Measurements from ENCODE around the gene TSPO.

Gene TSPO

DNA sequence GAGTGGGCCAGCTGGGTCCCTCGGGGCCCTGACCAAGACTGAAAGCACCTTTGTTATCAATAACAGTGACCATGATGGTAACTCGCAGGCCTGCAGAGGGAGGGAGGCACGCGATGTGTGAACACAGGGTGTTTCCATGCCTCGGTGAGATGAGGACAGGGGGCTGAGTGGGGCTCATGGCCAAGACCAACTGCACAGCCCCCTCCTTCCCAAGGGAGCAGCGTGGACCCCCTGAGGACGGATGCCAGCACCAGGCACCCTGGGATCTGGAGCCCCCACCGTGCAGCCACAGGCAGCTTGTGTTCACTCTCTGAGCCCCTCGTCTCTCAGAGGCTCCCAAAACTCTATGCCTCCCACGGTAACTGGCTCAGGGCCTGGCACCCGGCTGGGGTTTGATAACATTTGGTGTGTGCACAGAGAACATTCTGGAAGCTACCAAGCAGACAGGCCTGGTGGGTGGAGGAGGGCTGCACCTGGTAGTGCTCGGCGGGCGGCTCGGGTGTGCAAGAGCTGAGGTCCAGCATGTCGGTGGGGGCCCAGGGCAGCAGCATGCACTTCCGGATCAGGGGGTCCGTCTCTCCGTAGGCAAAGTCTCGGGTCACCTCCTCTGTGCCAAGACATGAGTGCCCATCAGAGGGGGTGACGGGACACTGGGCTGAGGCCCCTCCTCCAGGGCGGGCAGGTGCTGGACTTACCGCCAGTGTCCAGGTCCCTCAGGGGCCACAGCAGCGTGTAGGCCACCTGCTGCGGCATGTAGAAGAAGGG is 28.0 kb downstream of the TSPO start:
- DNase-seq (ENCODE audit: low spot score): no peak

DNA sequence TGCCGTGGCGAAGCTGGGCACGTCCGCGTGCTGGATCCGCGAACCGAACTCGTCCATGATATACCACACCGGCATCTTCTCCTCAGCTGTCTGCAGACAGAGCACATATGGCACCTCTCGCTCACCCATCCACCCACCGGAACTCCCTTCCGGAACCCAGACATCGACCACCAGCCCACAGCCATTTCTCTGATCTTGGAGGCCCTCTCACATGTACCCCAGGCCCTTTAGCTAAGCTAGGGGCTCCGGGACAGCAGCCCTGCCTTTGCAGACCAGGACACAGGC is 28.5 kb downstream of the TSPO start:
- no peak for DNase-seq (ENCODE audit: low spot score)

DNA sequence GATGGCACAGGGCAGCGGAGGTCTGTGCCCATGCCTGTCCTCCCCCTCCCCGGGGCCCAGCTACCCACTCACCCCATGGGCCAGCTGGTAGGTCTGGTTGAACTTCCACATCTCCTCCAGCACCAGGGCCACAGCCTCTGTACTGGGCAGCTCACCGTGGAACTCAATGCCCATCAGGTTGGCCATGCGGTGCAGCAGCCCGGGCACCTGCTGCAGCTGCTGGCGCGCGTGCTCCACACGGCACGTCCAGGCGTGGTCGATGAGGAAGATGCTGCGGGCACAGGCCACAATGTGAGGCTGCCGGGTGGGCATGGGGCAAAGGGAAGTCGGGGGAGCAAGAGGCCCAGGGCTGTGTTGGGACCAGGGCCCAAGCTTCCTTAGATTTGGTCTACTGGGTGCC is 29.3 kb downstream of the TSPO start:
- no peak for DNase-seq (ENCODE audit: low spot score)

DNA sequence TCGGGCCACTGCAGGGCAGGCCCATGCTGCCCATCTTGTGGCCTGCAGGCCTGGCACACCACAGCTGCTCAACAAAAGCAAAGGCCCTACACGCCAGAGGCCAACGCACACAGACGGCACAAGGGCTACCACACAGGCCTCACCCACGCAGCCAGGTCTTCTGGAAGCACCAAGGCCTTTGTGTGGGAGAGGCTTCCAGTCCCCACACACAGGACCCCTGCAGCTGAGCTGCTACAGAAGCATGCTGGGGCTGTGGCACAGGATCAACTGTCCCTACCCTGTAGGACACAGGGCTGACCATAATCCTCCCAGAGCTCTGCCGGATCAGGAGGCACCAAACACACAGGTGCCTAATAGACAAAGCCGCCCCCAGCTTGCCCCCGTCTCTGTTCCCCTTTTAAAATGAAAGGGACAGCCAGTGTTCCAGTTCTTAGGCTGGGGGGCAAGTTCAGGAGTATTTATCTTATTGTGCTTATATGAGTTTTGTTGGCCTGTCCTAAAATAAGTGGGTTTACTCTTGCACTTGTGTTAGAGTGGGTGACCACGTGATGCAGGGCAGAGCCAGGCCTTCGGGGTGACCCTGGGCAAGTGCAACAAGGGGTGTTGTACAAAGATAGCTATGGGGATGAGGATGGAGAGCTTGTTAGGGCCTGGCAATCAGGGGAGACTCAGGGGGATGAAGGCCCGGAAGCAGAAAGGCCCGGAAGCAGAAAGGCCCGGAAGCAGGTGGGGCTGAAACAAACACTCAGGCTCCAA is 30.1 kb downstream of the TSPO start:
- no peak for DNase-seq (ENCODE audit: low spot score)

DNA sequence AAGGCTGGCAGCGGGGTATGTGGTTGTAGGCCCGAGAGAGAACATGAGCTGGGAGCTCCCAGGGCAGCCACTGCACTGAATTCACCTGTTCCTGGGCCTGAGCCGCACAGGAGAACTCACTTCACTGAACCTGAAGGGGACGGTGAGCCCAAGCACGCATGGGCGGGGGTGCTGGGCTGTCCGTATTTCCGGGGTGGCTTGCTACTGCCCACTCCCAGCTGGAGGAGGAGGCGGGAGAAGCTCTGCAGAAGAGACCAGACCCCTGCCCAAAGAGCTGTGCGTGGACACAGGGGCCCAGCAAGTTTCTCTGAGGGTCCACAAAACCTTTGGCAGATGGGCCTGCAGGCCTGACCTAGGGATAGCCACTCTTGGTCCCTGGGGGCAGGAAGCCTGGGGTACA is 30.8 kb downstream of the TSPO start:
- no peak for DNase-seq (ENCODE audit: low spot score)

DNA sequence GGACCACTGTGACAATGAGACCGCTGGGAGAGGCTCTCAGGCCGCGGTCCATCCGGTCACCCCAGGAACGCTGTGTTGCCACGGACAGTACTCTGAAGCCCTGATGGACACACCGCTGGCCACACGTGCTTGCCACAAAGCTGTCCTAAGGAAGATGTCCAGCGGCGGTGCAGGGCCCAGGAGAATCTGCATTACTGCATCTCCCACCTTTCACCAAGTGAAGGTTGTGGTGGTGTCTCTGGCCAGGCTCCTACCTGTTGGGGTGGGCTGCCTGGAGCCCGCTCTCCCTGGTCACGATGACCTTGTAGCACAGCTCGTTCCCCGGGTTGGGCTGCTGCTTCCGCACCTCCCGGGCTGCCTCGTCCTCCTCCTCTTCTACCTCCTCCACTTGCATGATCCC is 31.4 kb downstream of the TSPO start:
- no peak for DNase-seq (ENCODE audit: low spot score)

DNA sequence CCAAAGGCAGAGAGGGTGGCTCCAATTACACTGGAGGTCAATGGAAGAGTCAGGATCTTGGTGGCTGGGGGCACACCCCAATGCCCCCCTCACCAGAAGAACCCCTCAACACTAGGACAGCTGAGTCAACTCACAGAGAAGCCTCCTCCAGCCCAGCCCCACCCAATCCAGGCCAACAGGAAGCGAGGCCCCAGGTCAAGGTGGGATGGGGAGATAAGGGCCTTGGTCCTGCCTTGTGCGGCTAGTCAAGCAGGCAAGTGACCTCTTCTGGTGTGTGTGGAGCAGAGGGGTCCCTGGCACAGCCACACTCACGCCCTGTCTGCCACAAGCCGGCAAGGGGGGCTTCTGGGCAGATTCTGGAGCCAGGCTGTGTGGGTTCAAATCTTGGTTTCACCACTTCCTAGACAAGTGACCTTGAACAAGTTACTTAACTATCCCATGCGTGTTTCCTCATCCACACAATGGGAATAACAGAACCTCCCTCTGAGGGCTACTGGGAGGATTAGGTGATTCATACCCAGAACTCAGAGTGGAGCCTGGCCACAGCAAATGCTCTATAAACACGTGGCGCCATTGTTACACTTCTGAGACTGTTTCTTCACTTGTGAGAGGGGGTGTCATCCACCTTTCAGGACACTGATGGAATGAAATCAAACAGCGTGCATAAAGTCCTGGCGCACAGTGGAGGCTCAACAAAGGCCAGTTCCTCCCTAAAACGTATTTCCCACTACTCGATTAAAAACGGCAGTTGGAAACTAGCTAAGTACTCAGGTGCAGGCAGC is 32.3 kb downstream of the TSPO start:
- no peak for DNase-seq (ENCODE audit: low spot score)

DNA sequence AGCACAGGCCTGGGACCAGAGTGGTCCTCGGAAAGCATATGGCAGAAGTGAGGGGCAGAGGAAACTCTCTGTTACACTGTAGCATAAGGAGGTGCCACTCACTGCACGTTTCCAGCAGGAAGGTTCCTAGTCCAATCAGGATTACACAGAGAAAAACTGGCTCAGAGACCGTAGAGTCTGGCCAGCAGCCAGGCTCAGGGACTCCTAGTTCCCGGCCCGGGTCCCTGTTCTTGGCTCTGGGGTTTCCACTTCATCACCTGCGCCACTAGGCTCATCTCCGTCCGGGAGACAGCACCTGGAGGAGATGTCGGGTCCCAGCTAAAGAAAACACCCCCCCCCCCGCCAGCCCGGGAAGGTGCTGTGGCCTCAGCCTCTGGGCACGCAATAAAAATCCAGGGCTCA is 34.5 kb downstream of the TSPO start:
- DNase-seq (ENCODE audit: low spot score): peak; percentile 33

DNA sequence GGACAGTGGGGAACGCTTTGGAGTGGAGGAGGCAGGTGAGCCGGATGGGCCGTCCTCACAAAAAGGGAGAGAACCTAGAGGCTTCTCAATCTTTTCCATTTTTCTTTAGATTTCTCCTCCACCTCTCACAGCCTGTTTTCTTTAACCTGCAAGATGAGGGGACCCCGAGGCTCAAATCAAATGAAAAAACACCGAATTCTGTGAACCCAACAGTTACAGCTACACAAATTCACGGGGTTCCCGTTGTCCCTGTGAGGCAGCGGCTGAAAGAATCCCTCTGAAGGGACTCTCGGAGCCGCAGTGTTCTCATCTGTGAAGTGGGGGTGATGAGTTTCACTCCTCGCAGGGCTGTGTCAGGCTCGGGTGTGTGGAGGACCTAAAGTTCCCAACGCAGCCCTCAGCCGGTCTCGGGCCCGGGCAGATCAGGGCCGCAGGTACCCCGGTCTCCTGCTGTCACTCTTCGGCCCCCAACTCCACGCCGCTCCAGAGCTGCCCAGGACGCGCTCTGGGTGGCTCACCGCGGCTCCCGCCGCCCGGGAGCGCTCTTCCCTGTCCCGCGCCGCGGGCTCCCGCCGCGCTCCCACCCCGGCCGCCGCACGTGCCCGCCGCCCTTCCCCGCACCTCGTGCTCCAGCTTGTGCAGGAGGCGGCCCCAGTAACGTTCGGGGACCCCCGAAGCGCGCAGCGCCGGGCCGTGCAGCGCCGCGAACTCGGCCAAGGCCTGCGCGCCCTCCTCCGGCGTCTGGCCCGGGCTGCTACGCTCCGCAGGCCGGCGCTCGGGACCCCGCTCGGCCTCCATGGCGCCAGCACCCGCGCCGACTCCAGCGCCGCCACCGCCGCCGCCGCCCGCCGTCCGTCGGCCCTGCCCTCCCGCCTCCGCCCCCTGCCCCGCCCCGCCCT is 35.2 kb downstream of the TSPO start, which contains the start of gene TTLL12:
Gene TTLL12 (minus strand): TSS at position 863 of the 899 bp plus-strand sequence. CDS start 65 bp downstream, at position 798.
- peak; percentile 82 for DNase-seq (ENCODE audit: low spot score)

DNA sequence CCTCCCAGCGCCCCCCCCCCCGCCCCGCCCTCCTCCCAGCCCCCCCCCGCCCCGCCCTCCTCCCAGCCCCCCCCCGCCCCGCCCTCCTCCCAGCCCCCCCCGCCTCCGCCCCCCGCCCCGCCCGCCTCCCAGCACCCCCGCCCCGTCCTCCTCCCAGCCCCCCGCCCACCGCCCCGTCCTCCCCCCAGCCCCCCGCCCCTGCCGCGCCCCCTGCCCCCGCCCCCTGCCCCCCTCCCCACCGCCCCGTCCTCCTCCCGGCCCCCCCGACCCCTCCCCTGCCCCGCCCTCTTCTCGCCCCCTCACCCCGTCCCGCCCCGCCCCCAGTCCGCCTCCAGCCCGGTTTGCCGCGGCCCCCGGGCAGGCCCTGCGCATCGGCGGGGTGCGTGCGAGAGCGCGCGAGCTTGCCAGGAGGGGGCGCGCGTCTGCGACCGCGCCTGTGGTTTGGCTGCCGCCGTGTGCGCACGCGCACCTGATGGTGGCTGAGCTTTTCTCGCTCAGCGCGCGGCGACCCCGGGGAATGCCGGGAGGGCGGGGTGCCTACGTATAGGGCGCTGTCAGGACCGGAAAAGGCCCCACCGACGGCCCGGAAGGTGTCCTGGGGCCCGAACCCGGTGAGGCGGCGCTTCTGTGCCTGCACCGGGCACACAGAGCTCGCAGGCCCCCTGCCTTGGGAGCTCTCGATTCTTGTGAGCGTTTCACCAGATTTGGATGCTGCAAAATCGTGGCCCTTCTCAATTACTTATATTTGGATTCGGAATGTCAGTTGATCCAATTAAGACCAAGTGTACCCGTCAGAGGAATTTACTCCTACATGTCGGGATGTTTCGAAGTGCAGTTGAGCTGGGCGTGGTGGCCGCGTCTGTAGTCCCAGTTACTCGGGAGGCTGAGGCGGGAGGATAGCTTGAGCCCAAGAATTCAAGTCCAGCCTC is 36.1 kb downstream of the TSPO start:
- DNase-seq (ENCODE audit: low spot score): peak; percentile 98

DNA sequence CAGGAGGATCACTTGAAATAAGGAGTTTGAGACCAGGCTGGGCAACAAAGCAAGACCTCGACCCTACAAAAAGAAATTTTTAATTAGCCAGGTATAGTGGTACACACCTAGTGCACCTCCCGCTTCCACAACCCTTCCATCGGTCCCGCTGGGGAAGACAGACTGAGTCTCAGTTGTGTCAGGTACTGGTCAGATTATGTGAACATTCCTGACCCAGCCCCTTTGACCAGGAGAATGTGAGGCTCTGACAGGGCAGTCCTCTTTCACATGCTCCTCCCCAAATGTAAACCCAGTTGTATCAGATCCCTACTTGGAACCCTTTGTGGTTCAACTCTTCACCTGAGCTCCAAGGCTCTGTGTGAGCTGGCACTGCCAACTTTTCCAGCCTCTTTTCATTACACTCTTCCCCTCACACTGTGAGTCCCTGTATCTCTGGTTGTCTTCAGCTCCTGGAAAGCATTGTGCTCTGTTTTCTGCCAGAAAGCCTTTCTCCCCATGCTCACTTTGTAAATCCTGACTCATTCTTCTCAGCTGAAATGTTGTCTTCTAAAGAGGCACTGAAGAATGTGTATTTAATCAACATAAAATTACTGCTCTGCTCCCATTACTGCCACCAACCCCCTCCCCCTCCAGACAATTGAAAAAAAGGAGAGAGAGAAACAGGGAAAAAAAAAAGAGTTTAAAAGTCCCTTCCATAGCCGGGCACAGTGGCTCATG is 37.6 kb downstream of the TSPO start:
- peak; percentile 20 for DNase-seq (ENCODE audit: low spot score)

DNA sequence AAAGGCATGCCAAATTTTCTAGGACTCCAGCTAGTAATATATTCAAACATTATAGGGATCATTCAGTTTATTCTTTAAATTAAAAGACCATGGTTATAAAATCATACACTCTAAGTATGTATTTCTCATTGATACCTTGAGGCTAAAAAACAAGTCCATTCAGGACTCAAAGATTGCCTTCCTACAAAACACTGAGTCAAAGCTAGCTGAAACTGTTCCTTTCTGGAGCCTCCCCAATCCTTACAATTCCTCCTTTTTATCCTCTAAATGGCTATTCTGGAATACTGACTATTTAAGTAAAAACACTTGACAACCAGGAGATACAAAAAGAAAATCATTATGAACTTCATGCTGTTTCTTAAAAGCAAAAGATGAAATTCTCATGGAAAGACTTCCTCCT is 40.5 kb downstream of the TSPO start:
- no peak for DNase-seq (ENCODE audit: low spot score)

DNA sequence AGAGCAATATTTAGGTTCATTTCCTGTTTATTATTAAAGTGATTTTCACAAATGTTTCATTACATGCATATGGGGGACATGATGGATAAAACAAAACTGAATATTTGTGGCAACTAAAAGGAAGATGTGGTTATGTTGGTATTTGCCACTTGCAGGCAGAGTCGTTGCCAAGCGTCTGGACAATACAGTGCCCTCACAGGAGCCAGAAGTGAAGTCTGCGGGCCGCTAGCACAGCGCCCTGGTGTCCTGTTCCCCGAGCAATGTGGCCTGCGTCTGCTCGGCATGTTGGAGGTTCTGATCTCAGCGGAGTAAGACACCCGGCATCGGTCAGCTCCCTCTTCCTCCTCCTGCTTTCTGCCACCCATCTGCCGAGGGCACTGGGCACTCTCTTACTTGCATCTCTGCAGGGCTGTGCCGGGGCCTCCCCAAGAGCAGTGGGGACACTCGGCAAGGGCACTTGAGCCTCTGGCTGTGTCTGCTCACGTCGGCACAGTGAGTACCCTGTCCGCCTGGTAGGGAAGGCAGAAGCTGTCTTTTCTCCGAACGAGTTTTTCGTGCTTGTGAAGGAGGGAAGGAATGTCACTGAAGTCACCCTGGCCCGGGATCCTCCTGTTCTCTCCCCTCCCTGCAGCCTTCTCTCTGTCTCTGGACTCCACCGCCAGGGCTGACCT is 46.0 kb downstream of the TSPO start:
- DNase-seq (ENCODE audit: low spot score): peak; percentile 76

DNA sequence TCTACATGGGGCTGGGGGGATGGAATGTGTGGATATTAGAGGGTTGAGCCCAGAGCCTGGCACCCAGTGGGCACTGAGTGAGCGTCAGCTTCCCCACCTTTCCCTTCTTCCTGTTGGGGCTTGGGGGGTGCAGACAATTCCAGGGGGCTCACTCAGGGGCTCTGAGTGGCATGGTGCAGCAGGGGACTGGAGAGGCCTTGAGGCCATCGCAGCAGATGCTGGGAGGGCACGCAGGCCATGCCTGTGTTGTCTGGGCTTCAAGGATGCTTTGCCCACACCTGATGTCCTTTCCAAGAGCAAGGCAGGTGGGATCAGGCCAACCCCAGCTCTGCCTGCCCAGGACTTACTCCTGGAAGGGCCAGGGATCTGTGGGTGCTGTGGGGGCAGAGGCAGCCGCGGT is 46.8 kb downstream of the TSPO start:
- DNase-seq (ENCODE audit: low spot score): no peak

DNA sequence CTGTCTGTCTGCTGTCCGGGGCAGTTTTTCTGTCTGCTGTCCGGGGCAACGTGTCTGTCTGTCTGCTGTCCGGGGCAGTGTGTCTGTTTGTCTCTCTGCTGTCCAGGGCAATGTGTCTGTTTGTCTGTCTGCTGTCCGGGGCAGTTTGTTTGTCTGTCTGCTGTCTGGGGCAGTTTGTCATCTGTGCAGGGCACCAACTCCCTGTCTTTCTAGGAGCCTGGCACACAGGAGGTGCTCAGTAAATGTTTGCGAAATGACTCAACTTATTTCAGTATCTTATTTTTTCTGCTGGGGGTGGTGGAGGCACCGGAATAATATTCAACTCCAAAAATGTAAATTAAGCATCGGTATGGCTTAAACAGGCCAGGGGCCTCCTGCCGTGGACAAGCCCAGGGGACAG is 47.6 kb downstream of the TSPO start:
- DNase-seq (ENCODE audit: low spot score): no peak

DNA sequence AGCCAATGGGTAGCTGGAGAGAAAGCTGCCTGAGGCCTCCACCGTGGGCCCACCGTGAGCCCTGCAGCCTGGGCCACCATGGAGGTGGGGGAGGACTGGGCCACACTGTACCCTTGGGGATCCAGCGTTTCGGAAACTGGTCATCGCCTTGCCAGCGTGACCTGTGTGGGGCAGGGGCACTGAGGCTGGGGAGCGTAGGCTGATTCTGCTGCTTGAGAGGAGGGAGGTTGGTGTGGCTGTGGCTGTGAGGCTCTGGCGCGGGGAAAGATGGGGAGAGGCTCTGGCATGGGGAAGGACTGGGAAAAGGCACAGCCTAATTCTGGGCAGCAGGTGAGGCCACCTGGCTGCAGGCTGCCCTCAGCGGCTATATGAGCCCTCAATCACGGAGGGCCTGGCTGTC is 48.2 kb downstream of the TSPO start:
- no peak for DNase-seq (ENCODE audit: low spot score)

DNA sequence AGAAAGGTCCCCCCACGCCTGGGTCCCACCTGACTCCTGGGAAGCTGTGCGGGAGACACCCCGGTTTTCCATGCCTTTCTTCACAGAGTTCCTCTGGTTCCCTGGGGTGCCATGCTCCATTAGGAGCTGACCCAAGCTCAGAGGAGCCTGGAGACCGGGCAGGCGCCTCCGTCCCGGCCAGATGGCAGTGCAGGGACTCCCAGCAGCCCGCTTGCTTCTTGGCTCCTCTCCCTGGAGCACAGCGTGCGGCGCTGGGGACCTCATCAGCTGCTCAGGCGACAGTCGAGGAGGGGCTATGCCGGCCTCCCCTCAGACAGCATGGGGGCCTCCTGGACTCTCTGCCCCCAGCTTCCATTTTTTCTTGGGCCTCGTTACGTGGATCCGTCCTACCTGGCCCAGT is 48.7 kb downstream of the TSPO start:
- no peak for DNase-seq (ENCODE audit: low spot score)

DNA sequence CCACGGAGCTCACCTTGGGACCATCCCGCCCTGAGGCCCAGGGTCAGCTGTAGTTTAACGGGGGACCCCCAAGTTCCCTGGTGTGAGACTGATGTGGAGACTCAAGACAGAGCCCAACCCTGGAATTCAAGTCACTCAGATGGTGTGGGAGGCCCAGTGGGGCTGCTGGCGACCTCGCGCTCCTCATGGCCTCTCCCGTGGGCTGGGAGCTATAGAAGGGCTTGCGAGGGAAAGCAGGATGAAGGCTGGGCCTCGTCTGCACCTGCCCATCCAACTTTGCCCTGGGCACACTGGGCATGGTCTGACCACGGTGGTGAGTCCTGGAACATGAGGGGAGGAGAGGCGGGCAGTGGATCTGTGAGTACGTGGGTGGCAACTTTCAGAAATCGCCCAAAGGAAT is 49.2 kb downstream of the TSPO start:
- DNase-seq (ENCODE audit: low spot score): no peak

DNA sequence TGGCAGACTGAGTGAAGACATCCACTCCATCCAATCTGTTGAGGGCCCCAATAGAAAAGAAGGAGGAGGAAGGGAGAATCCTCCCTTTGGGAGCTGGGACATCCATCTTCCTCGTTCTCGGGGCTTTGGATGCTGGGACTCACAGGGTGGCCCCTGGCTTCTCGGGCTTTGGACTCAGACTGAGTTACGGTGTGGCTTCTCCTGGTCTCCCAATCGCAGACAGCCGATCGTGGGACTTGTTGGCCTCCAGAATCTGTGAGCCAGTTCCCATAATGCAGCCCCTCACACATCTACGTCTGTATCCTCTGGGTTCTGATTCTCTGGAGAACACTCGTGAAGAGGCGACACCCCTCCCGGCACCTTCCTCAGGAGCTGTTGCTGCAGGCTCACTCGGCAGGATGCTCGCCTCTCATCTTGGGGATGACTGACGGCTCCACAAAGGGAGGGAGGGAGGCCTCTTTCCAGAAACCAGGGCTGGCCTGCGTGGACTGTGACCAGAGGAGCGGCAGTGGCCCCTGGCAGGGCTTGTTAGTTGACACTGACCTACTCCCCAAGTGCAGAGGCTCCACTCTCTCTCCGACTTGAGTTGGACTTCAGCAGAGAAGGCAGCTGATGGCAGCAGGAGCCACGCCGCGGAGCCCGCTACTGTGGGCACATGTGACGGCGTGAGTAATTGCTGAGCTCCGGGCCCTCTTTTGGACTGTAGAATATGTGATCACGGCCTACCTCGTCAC is 50.3 kb downstream of the TSPO start:
- no peak for DNase-seq (ENCODE audit: low spot score)
